HepG2 (cell line): ENCODE measurements around the gene FGF19. TPM values are rescaled to one million over a fixed set of nuclear protein-coding genes. Genes with fewer than 3 reads are reported as not detected.

ENCODE experiments used
- EED ChIP-seq: sonication (generic); formaldehyde crosslinking; IDR thresholded peaks from 2 replicates; pipeline ENCODE4 v1.5.0; 2020; ENCODE audit warnings: mild to moderate bottlenecking, missing genetic modification reagents
- JDP2 ChIP-seq: sonication (generic); formaldehyde crosslinking; IDR thresholded peaks from 2 replicates; pipeline ENCODE4 v1.8.1; 2022; ENCODE audit warnings: missing genetic modification reagents, borderline replicate concordance
- MATR3 ChIP-seq: sonication (generic); formaldehyde crosslinking; IDR thresholded peaks from 2 replicates; pipeline ENCODE4 v1.4.0; 2020; ENCODE audit warnings: missing genetic modification reagents
- NR1H2 ChIP-seq: sonication (generic); formaldehyde crosslinking; IDR thresholded peaks from 2 replicates; pipeline ENCODE4 v1.8.1; 2022; ENCODE audit warnings: low read depth, missing genetic modification reagents, borderline replicate concordance
- NR3C1 ChIP-seq: sonication (generic); formaldehyde crosslinking; IDR thresholded peaks from 2 replicates; pipeline ENCODE4 v1.4.0; 2020; ENCODE audit warnings: missing genetic modification reagents
- NRL ChIP-seq: sonication (generic); formaldehyde crosslinking; IDR thresholded peaks from 2 replicates; pipeline ENCODE4 v1.5.0; 2020; ENCODE audit warnings: missing genetic modification reagents, mild to moderate bottlenecking, moderate library complexity, borderline replicate concordance
- PAF1 ChIP-seq: IDR thresholded peaks from 2 replicates; pipeline ENCODE4 v1.6.1; 2016; ENCODE audit warnings: missing genetic modification reagents, missing compliant biosample characterization
- SIN3A ChIP-seq: IDR thresholded peaks from 2 replicates; pipeline ENCODE4 v1.6.1; 2011; ENCODE audit warnings: low read depth, mild to moderate bottlenecking, control low read depth, low read length, borderline replicate concordance
- ZMAT3 ChIP-seq: sonication (generic); formaldehyde crosslinking; conservative IDR thresholded peaks from 2 replicates; pipeline ENCODE4 v1.7.0; 2021; ENCODE audit warnings: missing genetic modification reagents
- ZNF484 ChIP-seq: sonication (generic); formaldehyde crosslinking; IDR thresholded peaks from 2 replicates; pipeline ENCODE4 v1.5.1; 2020; ENCODE audit warnings: mild to moderate bottlenecking, low read depth, missing genetic modification reagents, borderline replicate concordance
- ZNF775 ChIP-seq: sonication (generic); formaldehyde crosslinking; IDR thresholded peaks from 2 replicates; pipeline ENCODE4 v1.4.0; 2020; ENCODE audit warnings: missing genetic modification reagents, mild to moderate bottlenecking, moderate library complexity, borderline replicate concordance
- polyA plus RNA-seq, 8 experiments: library from polyadenylated mRNA; depleted of rRNA in 3 of 8; stranded (reverse) in 7 of 8; unstranded in 1 of 8; fragments of >200 nt; fragmentation: Illumina TruSeq in 4 of 8; extraction: Trizol in 4 of 8; gene quantifications; 2 replicates each; pipeline versions ENCODE4 v1.2.1 to v1.2.3, GENCODE V29; 2011 to 2016; ENCODE audit warnings: low read depth in 4 of 8, missing spikeins in 1 of 8, mixed read lengths in 1 of 8; ENCODE audit not compliant: insufficient read depth in 1 of 8
- total RNA-seq, 5 experiments: library from RNA; depleted of rRNA; stranded (reverse); fragments of >200 nt; fragmentation: Illumina TruSeq; extraction: Trizol; gene quantifications; 2 replicates each; pipeline ENCODE4 v1.2.3, GENCODE V29; 2016; ENCODE audit warnings: low read depth in 1 of 5
- TF ChIP-seq, protein P1 (sequence below): sonication (generic); formaldehyde crosslinking; IDR thresholded peaks from 2 replicates; pipeline ENCODE4 v1.4.0; 2020; ENCODE audit warnings: mild to moderate bottlenecking, missing genetic modification reagents, borderline replicate concordance
- TF ChIP-seq, protein P2 (sequence below): sonication (generic); formaldehyde crosslinking; IDR thresholded peaks from 2 replicates; pipeline ENCODE4 v1.4.0; 2020; ENCODE audit warnings: low read depth, mild to moderate bottlenecking, missing genetic modification reagents
- TF ChIP-seq, protein P3 (sequence below): sonication (generic); formaldehyde crosslinking; IDR thresholded peaks from 2 replicates; pipeline ENCODE4 v1.4.0; 2020; ENCODE audit warnings: missing genetic modification reagents
- TF ChIP-seq, protein P4 (sequence below): sonication (generic); formaldehyde crosslinking; IDR thresholded peaks from 2 replicates; pipeline ENCODE4 v1.5.0; 2020; ENCODE audit warnings: missing genetic modification reagents, mild to moderate bottlenecking, borderline replicate concordance
- TF ChIP-seq, protein P5 (sequence below): sonication (generic); formaldehyde crosslinking; IDR thresholded peaks from 2 replicates; pipeline ENCODE4 v1.5.0; 2020; ENCODE audit warnings: mild to moderate bottlenecking, missing genetic modification reagents

The FGF19 gene
- total and polyA plus RNA-seq, 2 of the 13 experiments (the other 11 are each of a cell fraction or from before 2014, with no cell fraction given): 0.07 TPM; not detected in 1

DNA sequence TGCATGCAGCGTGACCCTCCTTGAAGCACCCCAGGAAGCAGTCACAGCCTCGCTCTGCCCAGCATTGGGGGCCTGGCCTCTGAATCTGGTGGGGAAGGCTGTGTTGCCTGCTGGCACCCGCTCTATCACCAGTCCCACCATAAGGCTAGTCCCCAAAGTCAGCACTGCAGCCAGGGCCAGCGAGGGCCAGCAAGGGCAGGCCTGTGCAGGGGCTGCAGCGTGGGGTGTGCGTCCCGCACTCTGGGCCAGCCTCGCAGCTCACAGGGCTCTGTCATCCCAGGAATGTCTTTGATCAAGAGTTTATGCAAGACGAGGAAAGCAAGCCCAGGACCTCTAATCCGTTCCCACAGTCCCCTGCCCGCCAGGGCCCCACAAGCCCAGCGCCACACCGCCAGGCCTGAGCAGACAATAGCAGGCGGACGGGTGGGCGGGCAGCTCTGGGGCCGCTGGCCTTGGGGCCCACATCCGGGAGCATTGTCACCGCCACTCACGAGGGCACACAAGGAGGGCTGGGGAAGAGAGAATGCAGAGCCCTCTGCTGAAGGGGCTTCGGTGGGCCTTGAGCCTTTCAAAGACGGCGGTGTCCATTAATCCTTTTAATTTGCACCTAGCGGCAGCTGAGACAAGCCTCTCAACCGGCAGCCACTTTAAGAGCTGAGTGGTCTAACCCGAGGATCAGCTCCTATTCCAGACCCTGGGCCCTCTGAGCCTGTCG is 45.8 kb downstream of the FGF19 start (continued):
- TF ChIP-seq, protein P1, sequence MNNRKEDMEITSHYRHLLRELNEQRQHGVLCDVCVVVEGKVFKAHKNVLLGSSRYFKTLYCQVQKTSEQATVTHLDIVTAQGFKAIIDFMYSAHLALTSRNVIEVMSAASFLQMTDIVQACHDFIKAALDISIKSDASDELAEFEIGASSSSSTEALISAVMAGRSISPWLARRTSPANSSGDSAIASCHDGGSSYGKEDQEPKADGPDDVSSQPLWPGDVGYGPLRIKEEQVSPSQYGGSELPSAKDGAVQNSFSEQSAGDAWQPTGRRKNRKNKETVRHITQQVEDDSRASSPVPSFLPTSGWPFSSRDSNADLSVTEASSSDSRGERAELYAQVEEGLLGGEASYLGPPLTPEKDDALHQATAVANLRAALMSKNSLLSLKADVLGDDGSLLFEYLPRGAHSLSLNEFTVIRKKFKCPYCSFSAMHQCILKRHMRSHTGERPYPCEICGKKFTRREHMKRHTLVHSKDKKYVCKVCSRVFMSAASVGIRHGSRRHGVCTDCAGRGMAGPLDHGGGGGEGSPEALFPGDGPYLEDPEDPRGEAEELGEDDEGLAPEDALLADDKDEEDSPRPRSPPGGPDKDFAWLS (CRISPR knock-in tag): no peak
- TF ChIP-seq SIN3A (peak; percentile 70; the same call in 1 of the 2 replicates), NRL (CRISPR knock-in tag) (peak; percentile 52; the same call in 1 of the 2 replicates), ZNF775 (CRISPR knock-in tag) (no peak), NR1H2 (CRISPR knock-in tag) (no peak), ZNF484 (no peak), EED (no peak; the same call in 1 of the 2 replicates), JDP2 (no peak), MATR3 (CRISPR knock-in tag) (no peak), ZMAT3 (CRISPR knock-in tag) (peak; percentile 96), PAF1 (no peak), NR3C1 (CRISPR knock-in tag) (no peak)
- TF ChIP-seq, protein P2, sequence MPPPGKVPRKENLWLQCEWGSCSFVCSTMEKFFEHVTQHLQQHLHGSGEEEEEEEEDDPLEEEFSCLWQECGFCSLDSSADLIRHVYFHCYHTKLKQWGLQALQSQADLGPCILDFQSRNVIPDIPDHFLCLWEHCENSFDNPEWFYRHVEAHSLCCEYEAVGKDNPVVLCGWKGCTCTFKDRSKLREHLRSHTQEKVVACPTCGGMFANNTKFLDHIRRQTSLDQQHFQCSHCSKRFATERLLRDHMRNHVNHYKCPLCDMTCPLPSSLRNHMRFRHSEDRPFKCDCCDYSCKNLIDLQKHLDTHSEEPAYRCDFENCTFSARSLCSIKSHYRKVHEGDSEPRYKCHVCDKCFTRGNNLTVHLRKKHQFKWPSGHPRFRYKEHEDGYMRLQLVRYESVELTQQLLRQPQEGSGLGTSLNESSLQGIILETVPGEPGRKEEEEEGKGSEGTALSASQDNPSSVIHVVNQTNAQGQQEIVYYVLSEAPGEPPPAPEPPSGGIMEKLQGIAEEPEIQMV: peak; percentile 91
- TF ChIP-seq, protein P3, sequence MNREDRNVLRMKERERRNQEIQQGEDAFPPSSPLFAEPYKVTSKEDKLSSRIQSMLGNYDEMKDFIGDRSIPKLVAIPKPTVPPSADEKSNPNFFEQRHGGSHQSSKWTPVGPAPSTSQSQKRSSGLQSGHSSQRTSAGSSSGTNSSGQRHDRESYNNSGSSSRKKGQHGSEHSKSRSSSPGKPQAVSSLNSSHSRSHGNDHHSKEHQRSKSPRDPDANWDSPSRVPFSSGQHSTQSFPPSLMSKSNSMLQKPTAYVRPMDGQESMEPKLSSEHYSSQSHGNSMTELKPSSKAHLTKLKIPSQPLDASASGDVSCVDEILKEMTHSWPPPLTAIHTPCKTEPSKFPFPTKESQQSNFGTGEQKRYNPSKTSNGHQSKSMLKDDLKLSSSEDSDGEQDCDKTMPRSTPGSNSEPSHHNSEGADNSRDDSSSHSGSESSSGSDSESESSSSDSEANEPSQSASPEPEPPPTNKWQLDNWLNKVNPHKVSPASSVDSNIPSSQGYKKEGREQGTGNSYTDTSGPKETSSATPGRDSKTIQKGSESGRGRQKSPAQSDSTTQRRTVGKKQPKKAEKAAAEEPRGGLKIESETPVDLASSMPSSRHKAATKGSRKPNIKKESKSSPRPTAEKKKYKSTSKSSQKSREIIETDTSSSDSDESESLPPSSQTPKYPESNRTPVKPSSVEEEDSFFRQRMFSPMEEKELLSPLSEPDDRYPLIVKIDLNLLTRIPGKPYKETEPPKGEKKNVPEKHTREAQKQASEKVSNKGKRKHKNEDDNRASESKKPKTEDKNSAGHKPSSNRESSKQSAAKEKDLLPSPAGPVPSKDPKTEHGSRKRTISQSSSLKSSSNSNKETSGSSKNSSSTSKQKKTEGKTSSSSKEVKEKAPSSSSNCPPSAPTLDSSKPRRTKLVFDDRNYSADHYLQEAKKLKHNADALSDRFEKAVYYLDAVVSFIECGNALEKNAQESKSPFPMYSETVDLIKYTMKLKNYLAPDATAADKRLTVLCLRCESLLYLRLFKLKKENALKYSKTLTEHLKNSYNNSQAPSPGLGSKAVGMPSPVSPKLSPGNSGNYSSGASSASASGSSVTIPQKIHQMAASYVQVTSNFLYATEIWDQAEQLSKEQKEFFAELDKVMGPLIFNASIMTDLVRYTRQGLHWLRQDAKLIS (CRISPR knock-in tag): no peak
- TF ChIP-seq, protein P4, sequence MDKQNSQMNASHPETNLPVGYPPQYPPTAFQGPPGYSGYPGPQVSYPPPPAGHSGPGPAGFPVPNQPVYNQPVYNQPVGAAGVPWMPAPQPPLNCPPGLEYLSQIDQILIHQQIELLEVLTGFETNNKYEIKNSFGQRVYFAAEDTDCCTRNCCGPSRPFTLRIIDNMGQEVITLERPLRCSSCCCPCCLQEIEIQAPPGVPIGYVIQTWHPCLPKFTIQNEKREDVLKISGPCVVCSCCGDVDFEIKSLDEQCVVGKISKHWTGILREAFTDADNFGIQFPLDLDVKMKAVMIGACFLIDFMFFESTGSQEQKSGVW (CRISPR knock-in tag): no peak
- TF ChIP-seq, protein P5, sequence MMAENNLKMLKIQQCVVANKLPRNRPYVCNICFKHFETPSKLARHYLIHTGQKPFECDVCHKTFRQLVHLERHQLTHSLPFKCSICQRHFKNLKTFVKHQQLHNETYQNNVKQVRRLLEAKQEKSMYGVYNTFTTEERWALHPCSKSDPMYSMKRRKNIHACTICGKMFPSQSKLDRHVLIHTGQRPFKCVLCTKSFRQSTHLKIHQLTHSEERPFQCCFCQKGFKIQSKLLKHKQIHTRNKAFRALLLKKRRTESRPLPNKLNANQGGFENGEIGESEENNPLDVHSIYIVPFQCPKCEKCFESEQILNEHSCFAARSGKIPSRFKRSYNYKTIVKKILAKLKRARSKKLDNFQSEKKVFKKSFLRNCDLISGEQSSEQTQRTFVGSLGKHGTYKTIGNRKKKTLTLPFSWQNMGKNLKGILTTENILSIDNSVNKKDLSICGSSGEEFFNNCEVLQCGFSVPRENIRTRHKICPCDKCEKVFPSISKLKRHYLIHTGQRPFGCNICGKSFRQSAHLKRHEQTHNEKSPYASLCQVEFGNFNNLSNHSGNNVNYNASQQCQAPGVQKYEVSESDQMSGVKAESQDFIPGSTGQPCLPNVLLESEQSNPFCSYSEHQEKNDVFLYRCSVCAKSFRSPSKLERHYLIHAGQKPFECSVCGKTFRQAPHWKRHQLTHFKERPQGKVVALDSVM: peak; percentile 40; the same call in 1 of the 2 replicates
